ENCODE results near the gene SLC1A2. TPM values are rescaled to one million over a fixed set of nuclear protein-coding genes. Genes with fewer than 3 reads are reported as not detected.

SLC1A2 gene
- total RNA-seq, 1 donor from 2014 or later = 0.25 TPM

- H4K20me1 ChIP-seq (ENCODE audit: insufficient read depth, low read length) = no peaks in the 10 kb centered on the region
- Mint-ChIP-seq H3K36me3 (ENCODE audit: low read depth, unreplicated experiment) (no peaks in the 10 kb centered on the region), H3K27ac (ENCODE audit: unreplicated experiment) (no peak overlapping the region), H3K4me3 (ENCODE audit: unreplicated experiment) (no peak overlapping the region), H3K27me3 (ENCODE audit: low read depth, unreplicated experiment) (peaks cover 11% of the 10 kb centered on the region), H3K4me1 (ENCODE audit: low read depth, unreplicated experiment) (no peaks in the 10 kb centered on the region), H3K9me3 (ENCODE audit: unreplicated experiment) (peaks cover 4% of the 10 kb centered on the region)
- H3K4me2 ChIP-seq (ENCODE audit: low read length) = no peak overlapping the region
- no peak overlapping the region for H3K27ac ChIP-seq (ENCODE audit: low read depth, low read length)
- no peaks in the 10 kb centered on the region for H3K27me3 ChIP-seq (ENCODE audit: insufficient read depth, low read length)
- H3K4me3 ChIP-seq (ENCODE audit: insufficient read depth, low read depth, low read length) = no peak overlapping the region
- no peak overlapping the region for H2AFZ ChIP-seq (ENCODE audit: low read depth, low read length)
- H3K4me1 ChIP-seq (ENCODE audit: insufficient read depth, low read length) = peaks cover 5% of the 10 kb centered on the region
- TF ChIP-seq CTCF (IDR thresholded peaks at IDR 0.05; ENCODE audit: insufficient read depth, low read depth, low read length) (no peak), EZH2 (IDR thresholded peaks at IDR 0.05; ENCODE audit: insufficient read depth, low read length) (no peak)
- FAIRE-seq (no peak), DNase-seq (ENCODE audit: low read depth) (no peak)
- H3K79me2 ChIP-seq (ENCODE audit: insufficient read depth, low read length) = no peaks in the 10 kb centered on the region
- H3K36me3 ChIP-seq (ENCODE audit: insufficient read depth, low read length) = no peaks in the 10 kb centered on the region
- no peak overlapping the region for H3K9ac ChIP-seq (ENCODE audit: low read length)
- peaks cover 3% of the 10 kb centered on the region for H3K9me3 ChIP-seq (ENCODE audit: insufficient read depth, low read depth, low read length)
Measured at GRCh38 chr11:35250621-35251020, 168.7 kb downstream of the SLC1A2 start.

GRCh38 chr11:35250192-35250591, 169.2 kb downstream of the SLC1A2 start:
- FAIRE-seq = no peak
- no peaks in the 10 kb centered on the region for H3K4me1 Mint-ChIP-seq (ENCODE audit: low read depth, unreplicated experiment)

More at GRCh38 chr11:35250192-35250591, 169.2 kb downstream of the SLC1A2 start:
- peaks cover 5% of the 10 kb centered on the region for H3K4me1 ChIP-seq (ENCODE audit: insufficient read depth, low read length)
- no peaks in the 10 kb centered on the region for H3K36me3 Mint-ChIP-seq (ENCODE audit: low read depth, unreplicated experiment)
- no peaks in the 10 kb centered on the region for H3K27me3 ChIP-seq (ENCODE audit: insufficient read depth, low read length)
- H3K9me3 ChIP-seq (ENCODE audit: insufficient read depth, low read depth, low read length) = peaks cover 3% of the 10 kb centered on the region
- no peak overlapping the region for H3K4me2 ChIP-seq (ENCODE audit: low read length)
- no peaks in the 10 kb centered on the region for H3K79me2 ChIP-seq (ENCODE audit: insufficient read depth, low read length)
- H3K27ac ChIP-seq (ENCODE audit: low read depth, low read length) = no peak overlapping the region
- no peak overlapping the region for H3K9ac ChIP-seq (ENCODE audit: low read length)
- no peak for DNase-seq (ENCODE audit: low read depth)
- H3K9me3 Mint-ChIP-seq (ENCODE audit: unreplicated experiment) = peaks cover 4% of the 10 kb centered on the region
- H2AFZ ChIP-seq (ENCODE audit: low read depth, low read length) = no peak overlapping the region
- H3K36me3 ChIP-seq (ENCODE audit: insufficient read depth, low read length) = no peaks in the 10 kb centered on the region
- peaks cover 11% of the 10 kb centered on the region for H3K27me3 Mint-ChIP-seq (ENCODE audit: low read depth, unreplicated experiment)
- no peak overlapping the region for H3K4me3 ChIP-seq (ENCODE audit: insufficient read depth, low read depth, low read length)
- no peak overlapping the region for H3K4me3 Mint-ChIP-seq (ENCODE audit: unreplicated experiment)
- H3K27ac Mint-ChIP-seq (ENCODE audit: unreplicated experiment) = peak overlapping the region; percentile 7
- no peak for TF ChIP-seq EZH2 (IDR thresholded peaks at IDR 0.05; ENCODE audit: insufficient read depth, low read length)
- TF ChIP-seq CTCF (IDR thresholded peaks at IDR 0.05; ENCODE audit: insufficient read depth, low read depth, low read length) = no peak
- no peaks in the 10 kb centered on the region for H4K20me1 ChIP-seq (ENCODE audit: insufficient read depth, low read length)
